HS-5 (cell line): ENCODE data around the gene FUT8.

Experiments
- DNase-seq: peaks from one replicate; pipeline ENCODE4 v3.0.0-alpha.2; 2012; ENCODE audit warnings: low read depth

Gene FUT8

GRCh38 chr14:65558363-65558762 is 145.8 kb downstream of the FUT8 start:
- no peak for DNase-seq

DNA sequence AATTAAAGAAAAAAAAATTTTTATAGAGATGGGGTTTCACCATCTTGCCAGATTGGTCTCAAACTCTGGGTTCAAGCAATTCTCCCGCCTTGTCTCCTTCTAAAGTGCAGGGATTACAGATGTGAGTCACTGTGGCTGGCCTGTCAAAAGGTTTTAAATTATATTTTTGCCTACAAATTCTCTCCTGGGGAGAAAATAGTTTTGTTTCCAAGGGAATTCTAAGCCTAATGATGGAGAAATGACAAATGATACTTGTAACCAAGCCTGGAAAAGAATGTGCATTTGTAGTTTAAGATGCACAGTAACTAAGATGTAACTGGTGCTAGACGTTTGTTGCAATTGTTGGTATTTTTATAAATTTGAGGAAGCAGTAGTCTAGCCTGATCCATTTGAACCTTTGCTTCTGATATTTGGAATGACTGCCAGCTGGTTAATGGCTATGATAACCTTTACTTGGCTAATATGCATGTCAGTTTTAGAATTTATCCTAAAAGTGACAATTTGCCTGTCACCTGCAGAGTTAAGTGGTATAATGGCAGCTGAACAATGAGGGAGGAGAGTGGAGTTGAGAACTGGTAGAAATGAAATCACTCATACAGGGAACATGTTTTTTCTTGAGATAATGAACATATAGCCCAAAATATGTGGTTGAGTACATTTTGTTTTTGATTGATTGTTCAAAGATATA is 148.0 kb downstream of the FUT8 start:
- no peak for DNase-seq

GRCh38 chr14:65564370-65564769 is 151.8 kb downstream of the FUT8 start:
- no peak for DNase-seq

DNA sequence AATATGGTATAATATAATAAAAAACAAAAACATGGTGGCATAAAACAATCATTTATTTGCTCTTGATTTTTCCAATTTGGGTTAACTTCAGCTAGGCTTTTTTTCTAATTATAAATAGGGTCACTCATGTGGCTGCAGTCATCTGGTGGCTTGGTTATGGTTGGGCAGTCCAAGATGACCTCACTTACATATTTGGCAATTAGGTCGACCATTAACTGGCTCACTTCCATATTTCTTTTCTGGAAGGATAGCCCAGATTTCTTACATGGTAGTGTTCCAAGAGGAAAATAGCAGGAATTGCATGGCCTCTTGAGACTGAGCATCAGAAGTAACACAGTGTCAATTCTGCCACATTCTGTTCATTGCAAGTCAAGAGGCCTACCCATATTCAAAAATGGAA is 153.4 kb downstream of the FUT8 start:
- DNase-seq = no peak

- DNase-seq = no peak
Measured at GRCh38 chr14:65566820-65567522, 154.4 kb downstream of the FUT8 start.

DNA sequence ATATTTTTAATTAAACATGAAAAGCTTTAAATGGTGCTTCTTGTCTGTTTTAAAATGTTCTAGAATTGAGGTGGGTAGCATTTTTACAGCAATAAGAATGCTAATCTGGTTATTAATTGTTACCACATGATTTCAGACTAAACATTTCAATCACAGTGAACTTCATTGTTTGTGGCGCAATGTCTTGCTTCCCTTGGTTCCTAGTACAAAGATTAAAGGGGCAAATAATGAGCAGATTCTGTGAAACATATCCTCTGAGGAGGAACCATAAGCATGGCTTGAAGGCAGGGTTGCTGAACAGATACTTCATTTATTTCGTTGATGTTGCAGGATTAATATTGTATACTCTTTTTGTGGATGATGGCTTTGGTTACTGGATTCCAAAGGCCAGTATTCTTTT is 162.1 kb downstream of the FUT8 start:
- DNase-seq = no peak

- no peak for DNase-seq
Measured at GRCh38 chr14:65575389-65575788, 162.9 kb downstream of the FUT8 start.

DNA sequence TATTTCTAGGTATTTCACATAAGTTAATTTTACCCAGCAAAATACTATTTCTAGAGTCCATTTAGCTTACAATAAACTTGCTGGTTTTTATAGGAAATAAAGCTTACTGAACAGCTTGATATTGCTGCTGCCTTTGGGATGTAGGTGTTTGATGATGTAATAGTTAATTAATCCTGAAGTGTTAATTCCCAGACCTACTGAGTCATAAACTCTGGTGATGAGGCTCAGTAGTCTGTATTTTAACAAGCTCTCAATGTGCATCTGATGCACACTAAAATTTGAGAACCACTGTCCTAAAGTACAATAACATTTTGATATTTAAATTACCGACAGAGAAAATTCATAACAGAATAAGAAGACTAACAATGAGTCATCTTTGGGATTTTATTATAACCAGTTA is 168.4 kb downstream of the FUT8 start:
- DNase-seq = no peak

DNA sequence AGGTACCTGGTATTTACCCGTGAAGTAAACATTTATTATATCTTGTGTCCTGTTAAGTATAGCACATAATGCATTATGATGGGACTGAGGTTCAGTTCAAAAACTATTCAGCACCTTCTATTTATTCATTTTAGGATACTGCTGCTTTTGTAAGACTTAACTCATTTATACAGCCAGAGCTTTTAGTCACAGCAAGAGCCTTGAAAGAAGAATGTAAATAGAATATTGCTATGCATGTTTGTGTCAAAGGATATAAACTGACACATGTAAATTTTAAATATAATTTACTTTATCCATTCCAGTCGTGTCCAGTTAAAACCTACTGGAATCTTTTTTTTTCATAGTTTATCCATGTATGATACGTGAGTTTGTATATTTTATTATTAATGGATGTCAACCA is 168.8 kb downstream of the FUT8 start:
- DNase-seq = no peak

- DNase-seq = no peak
Measured at GRCh38 chr14:65581799-65582198, 169.3 kb downstream of the FUT8 start.

- DNase-seq = no peak
Measured at GRCh38 chr14:65585216-65585615, 172.7 kb downstream of the FUT8 start.

DNA sequence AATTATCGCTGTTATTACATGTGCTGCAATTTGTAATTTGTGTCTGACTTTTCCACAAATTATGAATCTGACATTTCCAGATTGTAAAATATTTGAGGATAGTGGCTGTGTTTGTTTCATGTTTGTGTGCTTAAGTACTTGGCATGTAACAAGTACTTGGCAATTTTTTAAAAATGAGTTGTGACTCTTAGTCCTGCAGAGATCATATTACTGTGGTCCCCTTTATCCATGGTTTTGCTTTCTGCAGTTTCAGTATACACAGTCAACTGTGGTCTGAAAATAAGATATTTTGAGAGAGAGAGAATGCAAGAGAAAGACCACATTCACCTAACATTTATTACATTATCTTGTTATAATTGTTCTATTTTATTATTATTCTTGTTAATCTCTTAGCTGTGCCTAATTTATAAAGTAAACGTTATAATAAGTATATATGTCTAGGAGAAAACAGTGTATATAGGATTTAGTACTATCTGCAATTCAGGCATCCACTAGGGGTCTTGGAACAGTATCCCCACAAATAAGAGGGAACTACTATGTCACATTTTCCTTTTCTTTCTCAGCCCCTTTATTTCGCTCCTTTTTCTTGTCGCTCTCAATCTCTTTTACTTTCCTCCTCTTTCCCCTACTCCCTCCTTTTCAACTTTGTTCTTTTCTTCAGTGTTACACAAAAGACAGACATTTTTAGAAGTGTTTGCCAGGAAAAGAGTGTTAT is 176.1 kb downstream of the FUT8 start:
- DNase-seq = no peak

GRCh38 chr14:65594153-65594881 is 181.8 kb downstream of the FUT8 start:
- DNase-seq = no peak

DNA sequence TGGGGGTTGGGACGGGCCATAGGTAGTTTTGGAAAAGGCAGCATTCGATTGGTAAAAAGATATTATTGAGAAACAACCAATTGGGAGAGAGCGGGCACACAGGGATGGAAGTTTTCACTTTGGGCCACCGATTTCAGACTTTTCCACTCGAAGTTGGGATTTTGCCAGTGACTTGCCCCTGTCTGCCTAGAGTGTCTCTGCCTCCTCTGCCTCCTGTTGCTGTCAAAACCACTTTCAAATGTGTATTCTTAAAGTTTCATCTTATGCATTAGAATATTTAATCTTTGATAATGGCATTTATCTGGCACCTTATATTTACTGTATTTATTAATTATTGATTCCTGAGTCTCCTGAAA is 182.3 kb downstream of the FUT8 start:
- no peak for DNase-seq

- no peak for DNase-seq
Measured at GRCh38 chr14:65599375-65599774, 186.8 kb downstream of the FUT8 start.

DNA sequence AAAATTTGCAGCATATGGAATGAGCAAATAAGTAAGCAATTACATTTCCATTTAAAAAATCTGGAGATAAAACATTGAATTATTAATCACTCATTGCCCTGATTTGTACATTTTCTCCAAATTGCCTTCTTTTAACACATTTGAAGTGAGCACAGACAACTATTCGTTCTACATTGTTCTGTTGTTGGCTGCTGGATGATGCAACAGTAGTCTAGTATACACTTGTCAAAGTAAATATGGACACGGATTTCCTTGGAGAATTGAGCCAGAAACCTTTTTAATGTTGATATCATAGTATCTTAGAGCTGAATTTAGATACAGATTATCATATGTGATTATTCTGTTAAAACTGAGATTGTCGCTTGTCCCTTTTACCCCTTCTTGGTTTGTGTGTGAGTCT is 188.2 kb downstream of the FUT8 start:
- DNase-seq = no peak

GRCh38 chr14:65604535-65604934 is 192.0 kb downstream of the FUT8 start:
- no peak for DNase-seq

- no peak for DNase-seq
Measured at GRCh38 chr14:65604936-65605335, 192.4 kb downstream of the FUT8 start.

DNA sequence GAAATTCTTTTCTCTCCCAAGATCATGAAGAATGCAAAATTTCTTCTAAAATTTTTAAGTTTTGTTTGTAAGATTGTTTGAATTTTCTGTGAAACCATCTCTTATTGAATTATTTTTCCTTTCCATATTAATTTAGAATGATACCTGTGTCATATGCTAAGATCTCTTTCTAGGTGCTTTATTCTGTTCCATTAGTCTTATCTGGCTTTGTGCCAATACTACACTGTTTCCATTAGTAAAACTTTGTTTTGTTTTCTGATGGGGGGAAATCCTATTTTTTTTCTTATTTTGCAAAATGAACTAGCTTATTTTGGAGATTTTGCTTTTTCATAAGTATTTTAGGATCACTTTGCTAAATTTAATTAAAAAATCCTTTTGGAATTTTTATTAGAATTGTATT is 193.9 kb downstream of the FUT8 start:
- DNase-seq = no peak

GRCh38 chr14:65613131-65613650 is 200.7 kb downstream of the FUT8 start:
- DNase-seq = no peak

- no peak for DNase-seq
Measured at GRCh38 chr14:65618996-65619395, 206.5 kb downstream of the FUT8 start.

DNA sequence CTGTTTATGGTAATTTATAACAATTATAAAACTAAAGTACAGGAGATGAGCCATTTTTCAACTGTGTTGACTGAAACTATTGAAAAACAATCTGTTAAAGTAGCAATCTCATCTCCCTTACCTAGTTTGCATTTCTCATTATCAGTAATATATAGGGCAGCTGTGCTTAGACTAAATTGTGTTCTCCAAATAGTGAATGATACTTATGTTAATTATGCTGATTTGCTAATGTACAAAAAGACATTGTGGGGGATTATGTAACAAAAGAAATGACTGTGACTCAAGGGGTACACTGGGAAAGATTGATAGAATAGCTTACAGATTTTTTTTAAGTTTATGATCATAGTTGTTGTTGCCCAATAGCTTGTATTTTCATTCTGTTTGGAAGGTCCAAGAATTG is 207.7 kb downstream of the FUT8 start:
- no peak for DNase-seq

- no peak for DNase-seq
Measured at GRCh38 chr14:65622703-65623102, 210.2 kb downstream of the FUT8 start.
